ENCODE measurements around the gene SETD5. TPM values are rescaled to one million over a fixed set of nuclear protein-coding genes. Genes with fewer than 3 reads are reported as not detected.

Gene SETD5
- total and polyA plus RNA-seq, 2 experiments from 2014 or later = 143 to 172 TPM

GRCh38 chr3:9473496-9474065 lies 76.2 kb downstream of the SETD5 start:
- H3K27me3 ChIP-seq (ENCODE audit: insufficient read depth) = no peaks in the 10 kb centered on the region
- H3K4me3 Mint-ChIP-seq = no peak overlapping the region
- H3K79me2 ChIP-seq (replicated peaks; ENCODE audit: insufficient read depth) = peaks cover 10% of the 10 kb centered on the region; the same call in 1 of the 2 replicates
- peaks cover 6% of the 10 kb centered on the region for H3F3A ChIP-seq (replicated peaks; ENCODE audit: low read depth)
- peaks cover 3% of the 10 kb centered on the region for H3K27me3 Mint-ChIP-seq (ENCODE audit: insufficient read depth, low read depth, poor library complexity)
- H3K36me3 Mint-ChIP-seq (ENCODE audit: low read depth) = peaks cover 87% of the 10 kb centered on the region
- H4K20me1 ChIP-seq (replicated peaks; ENCODE audit: insufficient read depth) = peaks cover 49% of the 10 kb centered on the region
- H3K36me3 ChIP-seq (ENCODE audit: insufficient read depth) = peaks cover 80% of the 10 kb centered on the region
- H3K4me1 ChIP-seq (ENCODE audit: insufficient read depth) = no peaks in the 10 kb centered on the region
- H3K4me3 ChIP-seq = no peak overlapping the region
- no peak overlapping the region for H3K27ac Mint-ChIP-seq
- H3K9me2 ChIP-seq (ENCODE audit: insufficient read depth) = no peaks in the 10 kb centered on the region
- H3K27ac ChIP-seq (ENCODE audit: low read depth) = no peak overlapping the region
- ATAC-seq = no peak
- H3K4me2 ChIP-seq = no peak overlapping the region
- no peaks in the 10 kb centered on the region for H3K4me1 Mint-ChIP-seq
- no peak for DNase-seq (ENCODE audit: low spot score)
- no peak overlapping the region for H2AFZ ChIP-seq
- no peak for TF ChIP-seq STAT1 (IDR thresholded peaks at IDR 0.05; ENCODE audit: unreplicated experiment)
- no peak for TF ChIP-seq CTCF (conservative IDR thresholded peaks at IDR 0.05; ENCODE audit: low read depth in 2 of 2)
- TF ChIP-seq CREB1 (CRISPR knock-in tag; IDR thresholded peaks at IDR 0.05; ENCODE audit: low read depth) = no peak
- no peak for TF ChIP-seq ETS1 (IDR thresholded peaks at IDR 0.05)
- TF ChIP-seq REST (IDR thresholded peaks at IDR 0.05; ENCODE audit: unreplicated experiment) = no peak
- TF ChIP-seq NANOG (IDR thresholded peaks at IDR 0.05; ENCODE audit: borderline replicate concordance) = no peak
- no peak for TF ChIP-seq ZNF462 (CRISPR knock-in tag; IDR thresholded peaks at IDR 0.05)
- TF ChIP-seq JUNB (IDR thresholded peaks at IDR 0.05; ENCODE audit: unreplicated experiment) = no peak
- no peak for TF ChIP-seq ZNF114 (CRISPR knock-in tag; IDR thresholded peaks at IDR 0.05)
- no peaks in the 10 kb centered on the region for H3K9me3 Mint-ChIP-seq

Data from GM23338 (cell line).